H9 (cell line): ENCODE measurements around the gene RYR3. TPM values are rescaled to one million over a fixed set of nuclear protein-coding genes. Genes with fewer than 3 reads are reported as not detected.
A peak's percentile ranks its signal among the peaks of the same experiment; 100 is the strongest.

Source experiments
- DNase-seq: peaks from one replicate; pipeline ENCODE4 v3.0.0-alpha.2; 2017
- H2AFZ ChIP-seq: one replicate; pipeline ENCODE4 v1.6.1; 2013; ENCODE audit warnings: mild to moderate bottlenecking, low read length, control low read depth, moderate library complexity
- H2AK5ac ChIP-seq: 2 replicates; pipeline ENCODE4 v1.6.1; 2013; ENCODE audit warnings: low read length, control low read depth, mixed read lengths; ENCODE audit not compliant: insufficient read length
- H2BK120ac ChIP-seq: one replicate; pipeline ENCODE4 v1.6.1; 2013; ENCODE audit warnings: low read depth, mild to moderate bottlenecking, low read length, control low read depth, inconsistent platforms; ENCODE audit not compliant: poor library complexity, severe bottlenecking
- H2BK12ac ChIP-seq: 2 replicates; pipeline ENCODE4 v1.6.1; 2013; ENCODE audit warnings: low read length, control low read depth, mixed read lengths, low read depth; ENCODE audit not compliant: insufficient read length
- H2BK15ac ChIP-seq: 2 replicates; pipeline ENCODE4 v1.6.1; 2013; ENCODE audit warnings: low read depth, low read length, control low read depth
- H2BK20ac ChIP-seq: one replicate; pipeline ENCODE4 v1.6.1; 2013; ENCODE audit warnings: low read depth, mild to moderate bottlenecking, low read length, control low read depth, inconsistent platforms; ENCODE audit not compliant: poor library complexity, severe bottlenecking
- H2BK5ac ChIP-seq: 2 replicates; pipeline ENCODE4 v1.6.1; 2013; ENCODE audit warnings: low read length, control low read depth, mixed read lengths; ENCODE audit not compliant: insufficient read length
- H3K14ac ChIP-seq: 2 replicates; pipeline ENCODE4 v1.6.1; 2013; ENCODE audit warnings: low read length, control low read depth; ENCODE audit not compliant: insufficient read depth
- H3K18ac ChIP-seq: 2 replicates; pipeline ENCODE4 v1.6.1; 2013; ENCODE audit warnings: low read depth, mild to moderate bottlenecking, mixed read lengths, low read length, control low read depth; ENCODE audit not compliant: insufficient read length
- H3K23ac ChIP-seq: 2 replicates; pipeline ENCODE4 v1.6.1; 2013; ENCODE audit warnings: low read length, control low read depth, mixed read lengths, low read depth; ENCODE audit not compliant: insufficient read length
- H3K23me2 ChIP-seq: 2 replicates; pipeline ENCODE4 v1.6.1; 2013; ENCODE audit warnings: low read depth, mild to moderate bottlenecking, mixed read lengths, low read length, control low read depth; ENCODE audit not compliant: insufficient read length, poor library complexity, severe bottlenecking
- H3K27ac ChIP-seq: 2 replicates; pipeline ENCODE4 v1.5.1; 2013; ENCODE audit warnings: low read length, control low read depth, mixed read lengths, low read depth; ENCODE audit not compliant: insufficient read length
- H3K27me3 ChIP-seq: 2 replicates; pipeline ENCODE4 v1.6.1; 2013; ENCODE audit warnings: low read length, control low read depth, inconsistent platforms; ENCODE audit not compliant: insufficient read depth
- H3K4ac ChIP-seq: 2 replicates; pipeline ENCODE4 v1.6.1; 2013; ENCODE audit warnings: low read depth, mild to moderate bottlenecking, control low read depth, inconsistent platforms, low read length, moderate library complexity
- H3K4me1 ChIP-seq: 2 replicates; pipeline ENCODE4 v1.6.1; 2013; ENCODE audit warnings: low read length, control low read depth, inconsistent platforms; ENCODE audit not compliant: insufficient read depth
- H3K4me2 ChIP-seq: 2 replicates; pipeline ENCODE4 v1.6.1; 2013; ENCODE audit warnings: low read length, control low read depth, mixed read lengths; ENCODE audit not compliant: insufficient read length, insufficient read depth
- H3K56ac ChIP-seq: 2 replicates; pipeline ENCODE4 v1.6.1; 2013; ENCODE audit warnings: low read depth, mild to moderate bottlenecking, mixed read lengths, low read length, control low read depth; ENCODE audit not compliant: insufficient read length
- H3K79me1 ChIP-seq: 2 replicates; pipeline ENCODE4 v1.6.1; 2013; ENCODE audit warnings: low read depth, mild to moderate bottlenecking, moderate library complexity, low read length, control low read depth, inconsistent platforms; ENCODE audit not compliant: insufficient read depth, poor library complexity, severe bottlenecking
- H3K79me2 ChIP-seq: 2 replicates; pipeline ENCODE4 v1.6.1; 2013; ENCODE audit warnings: low read length, control low read depth, inconsistent platforms; ENCODE audit not compliant: insufficient read depth
- H3K9ac ChIP-seq: 2 replicates; pipeline ENCODE4 v1.6.1; 2013; ENCODE audit warnings: low read length, control low read depth, mixed read lengths; ENCODE audit not compliant: insufficient read length; ENCODE audit errors: extremely low read depth
- H3K9me3 ChIP-seq: one replicate; pipeline ENCODE4 v1.6.1; 2013; ENCODE audit warnings: low read depth, low read length, inconsistent platforms; ENCODE audit not compliant: control insufficient read depth
- H3T11ph ChIP-seq: one replicate; pipeline ENCODE4 v1.6.1; 2013; ENCODE audit warnings: mild to moderate bottlenecking, low read length, control low read depth, inconsistent platforms
- H4K20me1 ChIP-seq: one replicate; pipeline ENCODE4 v1.6.1; 2013; ENCODE audit not compliant: control insufficient read depth, insufficient read length, insufficient read depth
- H4K5ac ChIP-seq: 2 replicates; pipeline ENCODE4 v1.6.1; 2013; ENCODE audit warnings: low read depth, mild to moderate bottlenecking, mixed read lengths, low read length, control low read depth; ENCODE audit not compliant: insufficient read length
- H4K8ac ChIP-seq: replicated peaks from 2 replicates; pipeline ENCODE4 v1.6.1; 2013; ENCODE audit warnings: low read length, control low read depth, mixed read lengths, low read depth; ENCODE audit not compliant: insufficient read length
- H4K91ac ChIP-seq: 2 replicates; pipeline ENCODE4 v1.6.1; 2013; ENCODE audit warnings: low read depth, mild to moderate bottlenecking, moderate library complexity, mixed read lengths, low read length, control low read depth; ENCODE audit not compliant: insufficient read length
- H3K27ac Mint-ChIP-seq, 3 experiments: 2 replicates in 2 of 3; 3 replicates in 1 of 3; pipeline ENCODE4 v1.8.0; 2020 to 2021; ENCODE audit warnings: mixed read lengths in 3 of 3, mild to moderate bottlenecking in 1 of 3, moderate library complexity in 1 of 3
- H3K27me3 Mint-ChIP-seq: 2 replicates; pipeline ENCODE4 v1.8.0; 2021; ENCODE audit warnings: low read depth, mild to moderate bottlenecking, moderate library complexity, mixed read lengths
- H3K36me3 Mint-ChIP-seq, 3 experiments: 2 replicates in 2 of 3; 3 replicates in 1 of 3; pipeline ENCODE4 v1.8.0; 2020 to 2021; ENCODE audit warnings: low read depth in 3 of 3, mixed read lengths in 3 of 3; ENCODE audit not compliant: insufficient read depth in 1 of 3
- H3K4me1 Mint-ChIP-seq, 2 experiments: 2 replicates each; pipeline ENCODE4 v1.8.0; 2020; ENCODE audit warnings: mixed read lengths in 2 of 2
- H3K4me3 Mint-ChIP-seq, 2 experiments: 2 replicates in 1 of 2; 3 replicates in 1 of 2; pipeline ENCODE4 v1.8.0; 2020 to 2021; ENCODE audit warnings: mild to moderate bottlenecking in 2 of 2, mixed read lengths in 2 of 2, moderate library complexity in 1 of 2
- H3K9me3 Mint-ChIP-seq, 2 experiments: 2 replicates in 1 of 2; 3 replicates in 1 of 2; pipeline ENCODE4 v1.8.0; 2020; ENCODE audit warnings: mild to moderate bottlenecking in 2 of 2, mixed read lengths in 2 of 2, moderate library complexity in 1 of 2
- WGBS: extraction: QIAGEN DNeasy Blood & Tissue Kit; methylation state at CpG from one replicate; pipeline ENCODE4 v1.1.7; 2013; ENCODE audit warnings: missing lambda C conversion rate, low lambda C conversion rate, mixed read lengths; ENCODE audit not compliant: insufficient read length; ENCODE audit errors: extremely low coverage; 5-methylcytosine and 5-hydroxymethylcytosine counted together
- total RNA-seq: library from RNA; stranded (reverse); gene quantifications from 2 replicates; pipeline ENCODE4 v1.2.1, GENCODE V29; 2021
- TF ChIP-seq, protein P1 (sequence below): fragments of 200-600 bp; sonication (generic); conservative IDR thresholded peaks from 3 replicates; pipeline ENCODE4 v1.8.0; 2021; ENCODE audit warnings: antibody characterized with exemption, mild to moderate bottlenecking

RYR3 gene
- total RNA-seq, 1 experiment from 2014 or later = 0.85 TPM

DNA sequence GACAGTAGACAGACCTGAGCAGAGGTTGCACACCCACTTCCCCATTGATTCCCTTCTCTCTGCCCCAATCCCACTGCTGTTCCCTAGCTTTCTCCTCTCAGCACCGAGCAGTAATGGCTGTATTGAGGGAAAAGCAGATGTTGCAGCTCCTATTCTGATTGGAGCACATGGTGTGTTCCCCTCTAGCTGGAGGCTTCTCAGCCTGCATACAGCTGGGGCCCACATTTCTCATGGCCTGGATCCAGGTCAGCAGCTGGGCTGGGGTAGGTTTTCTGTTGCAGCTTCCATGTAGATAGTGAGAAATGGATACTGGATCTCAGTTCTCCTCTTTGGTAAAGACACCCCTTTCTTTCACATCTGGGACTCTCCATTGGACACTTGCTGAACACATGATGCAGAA is 50.1 kb downstream of the RYR3 start:
- Histone ChIP-seq H3K27ac (no peak overlapping the region), H3K79me1 (no peaks in the 10 kb centered on the region), H4K5ac (no peak overlapping the region), H3K79me2 (no peaks in the 10 kb centered on the region), H4K8ac (no peak overlapping the region), H2BK120ac (no peak overlapping the region), H3K18ac (no peak overlapping the region), H2BK15ac (no peak overlapping the region), H3K4me1 (no peaks in the 10 kb centered on the region), H2BK20ac (no peak overlapping the region), H3K56ac (no peak overlapping the region), H4K20me1 (no peaks in the 10 kb centered on the region), H3T11ph (no peak overlapping the region), H3K9ac (no peak overlapping the region), H2AK5ac (no peak overlapping the region), H3K4ac (no peak overlapping the region), H3K23me2 (no peaks in the 10 kb centered on the region), H4K91ac (no peak overlapping the region), H2BK12ac (no peak overlapping the region), H3K14ac (peak overlapping the region; percentile 52; the same call in 1 of the 2 replicates), H3K4me2 (no peak overlapping the region), H2BK5ac (no peak overlapping the region), H3K27me3 (no peaks in the 10 kb centered on the region), H3K23ac (no peak overlapping the region), H3K9me3 (no peaks in the 10 kb centered on the region), H2AFZ (no peak overlapping the region)
- TF ChIP-seq, protein P1, sequence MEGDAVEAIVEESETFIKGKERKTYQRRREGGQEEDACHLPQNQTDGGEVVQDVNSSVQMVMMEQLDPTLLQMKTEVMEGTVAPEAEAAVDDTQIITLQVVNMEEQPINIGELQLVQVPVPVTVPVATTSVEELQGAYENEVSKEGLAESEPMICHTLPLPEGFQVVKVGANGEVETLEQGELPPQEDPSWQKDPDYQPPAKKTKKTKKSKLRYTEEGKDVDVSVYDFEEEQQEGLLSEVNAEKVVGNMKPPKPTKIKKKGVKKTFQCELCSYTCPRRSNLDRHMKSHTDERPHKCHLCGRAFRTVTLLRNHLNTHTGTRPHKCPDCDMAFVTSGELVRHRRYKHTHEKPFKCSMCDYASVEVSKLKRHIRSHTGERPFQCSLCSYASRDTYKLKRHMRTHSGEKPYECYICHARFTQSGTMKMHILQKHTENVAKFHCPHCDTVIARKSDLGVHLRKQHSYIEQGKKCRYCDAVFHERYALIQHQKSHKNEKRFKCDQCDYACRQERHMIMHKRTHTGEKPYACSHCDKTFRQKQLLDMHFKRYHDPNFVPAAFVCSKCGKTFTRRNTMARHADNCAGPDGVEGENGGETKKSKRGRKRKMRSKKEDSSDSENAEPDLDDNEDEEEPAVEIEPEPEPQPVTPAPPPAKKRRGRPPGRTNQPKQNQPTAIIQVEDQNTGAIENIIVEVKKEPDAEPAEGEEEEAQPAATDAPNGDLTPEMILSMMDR = no peak
- Mint-ChIP-seq H3K27ac (no peak overlapping the region), H3K4me1 (peaks cover 8 to 9% of the 10 kb centered on the region in 2 experiments), H3K27me3 (no peaks in the 10 kb centered on the region), H3K4me3 (no peak overlapping the region), H3K9me3 (no peaks in the 10 kb centered on the region), H3K36me3 (no peaks in the 10 kb centered on the region)
- WGBS = no CpG with 5 or more reads among the region's 1 CpG
- DNase-seq = no peak
